ENCODE measurements around the gene TRAPPC2B.
A peak's percentile ranks its signal among the peaks of the same experiment; 100 is the strongest.

TRAPPC2B gene

DNA sequence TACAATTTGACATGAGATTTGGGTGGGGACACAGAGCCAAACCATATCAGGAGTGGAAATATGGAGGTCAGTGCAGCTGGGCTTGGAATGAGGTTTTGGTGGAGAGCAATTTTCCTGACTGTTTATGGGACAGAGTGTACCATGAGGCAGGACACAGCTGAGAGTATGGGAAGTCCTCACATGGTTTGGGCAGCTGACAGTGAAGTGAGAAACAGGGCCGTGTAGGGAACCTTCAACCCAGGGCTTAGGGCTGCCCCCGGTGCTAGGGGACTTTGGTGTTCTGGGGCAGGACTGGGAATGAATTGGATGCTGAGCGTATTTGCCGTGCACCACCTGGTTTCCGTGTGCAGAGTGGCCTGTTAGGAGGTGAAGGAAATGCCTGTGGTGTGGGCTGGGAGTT lies 32.4 kb downstream of the TRAPPC2B start:
- Mint-ChIP-seq H3K27ac (no peak overlapping the region), H3K4me1 (peaks cover 44% of the 10 kb centered on the region), H3K9me3 (peaks cover 43% of the 10 kb centered on the region), H3K4me3 (no peak overlapping the region), H3K36me3 (peaks cover 86% of the 10 kb centered on the region), H3K27me3 (no peaks in the 10 kb centered on the region)
- no peak for ATAC-seq

DNA sequence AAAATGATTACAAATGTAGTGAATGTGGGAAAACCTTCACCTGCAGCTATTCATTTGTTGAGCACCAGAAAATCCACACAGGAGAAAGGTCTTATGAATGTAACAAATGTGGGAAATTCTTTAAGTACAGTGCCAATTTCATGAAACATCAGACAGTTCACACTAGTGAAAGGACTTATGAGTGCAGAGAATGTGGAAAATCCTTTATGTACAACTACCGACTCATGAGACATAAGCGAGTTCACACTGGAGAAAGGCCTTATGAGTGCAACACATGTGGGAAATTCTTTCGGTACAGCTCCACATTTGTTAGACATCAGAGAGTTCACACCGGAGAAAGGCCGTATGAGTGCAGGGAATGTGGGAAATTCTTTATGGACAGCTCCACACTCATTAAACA lies 35.5 kb downstream of the TRAPPC2B start:
- H3K9me3 Mint-ChIP-seq = peaks cover 50% of the 10 kb centered on the region
- no peak overlapping the region for H3K4me3 Mint-ChIP-seq
- peaks cover 78% of the 10 kb centered on the region for H3K36me3 Mint-ChIP-seq
- H3K4me1 Mint-ChIP-seq = peaks cover 24% of the 10 kb centered on the region
- H3K27me3 Mint-ChIP-seq = no peaks in the 10 kb centered on the region
- H3K27ac Mint-ChIP-seq = no peak overlapping the region
- no peak for ATAC-seq

DNA sequence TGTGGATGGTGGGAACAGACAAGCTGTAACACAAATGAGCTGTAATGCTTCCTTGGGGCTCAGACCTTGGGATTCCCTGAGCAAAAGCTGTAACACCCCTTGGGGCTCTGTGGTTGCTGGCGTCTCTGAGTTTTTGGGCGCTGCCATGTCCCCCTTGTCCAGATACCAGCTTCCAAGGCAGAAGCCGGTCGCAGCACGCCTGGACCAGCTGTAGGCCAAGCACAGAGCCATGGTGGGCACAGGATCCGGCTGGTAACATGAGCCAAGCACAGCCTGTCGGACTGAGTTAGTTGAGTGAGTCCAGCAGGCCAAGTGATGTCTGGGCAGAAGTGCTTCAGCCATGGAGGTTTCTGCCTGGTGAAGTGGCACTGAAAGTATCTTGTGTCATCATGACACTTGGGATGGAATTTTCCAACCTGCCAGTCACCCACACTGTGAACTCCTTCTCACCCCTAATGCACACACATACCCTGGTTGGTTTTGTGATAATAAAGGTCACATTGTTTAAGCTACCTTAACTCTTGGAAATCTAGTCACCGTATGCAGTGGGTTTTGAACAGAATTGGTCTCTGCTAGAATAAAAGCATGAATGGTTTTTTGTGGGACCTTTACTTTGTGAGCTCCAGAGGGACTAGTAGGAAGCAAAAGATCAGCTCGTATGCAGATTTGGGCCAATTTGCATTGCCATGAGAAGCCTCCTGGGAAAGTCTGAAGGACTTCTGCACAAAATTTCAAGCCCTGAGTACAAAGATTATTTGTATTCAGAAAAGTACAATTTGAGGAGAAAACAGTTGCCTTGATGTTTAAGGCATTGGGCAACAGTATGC lies 40.6 kb downstream of the TRAPPC2B start:
- Mint-ChIP-seq H3K4me1 (peaks cover 9% of the 10 kb centered on the region), H3K9me3 (peaks cover 12% of the 10 kb centered on the region), H3K4me3 (no peak overlapping the region), H3K27me3 (no peaks in the 10 kb centered on the region), H3K27ac (no peak overlapping the region), H3K36me3 (peaks cover 27% of the 10 kb centered on the region)
- ATAC-seq = no peak

DNA sequence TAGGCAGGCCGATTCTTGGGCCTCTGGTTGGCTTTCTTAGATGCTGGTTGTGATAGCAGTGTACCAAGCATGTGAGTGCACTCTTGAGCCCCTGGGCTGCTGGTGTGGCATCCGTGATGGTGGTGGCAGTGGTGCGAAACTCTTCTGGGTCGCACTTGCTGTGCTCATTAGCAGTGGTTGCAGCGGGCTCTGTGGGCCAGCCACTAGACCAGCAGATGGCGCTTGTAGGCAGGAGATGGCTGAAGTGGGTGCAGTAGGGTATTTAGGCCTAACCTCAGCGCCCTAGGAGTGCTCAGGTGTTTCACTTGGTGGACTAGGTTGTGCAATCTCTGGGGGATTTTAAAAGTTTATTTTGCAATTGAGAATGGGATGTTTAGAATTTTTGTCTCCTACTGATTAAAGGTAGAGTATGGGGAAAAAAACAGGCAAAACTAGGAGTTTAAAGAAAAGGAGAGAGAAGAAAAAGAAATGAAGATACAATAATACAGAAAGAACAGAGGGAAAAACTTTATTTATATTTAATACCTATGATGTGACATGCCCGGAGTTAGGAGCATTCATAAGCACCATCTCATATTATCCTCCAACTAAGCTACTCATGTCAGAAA lies 43.3 kb downstream of the TRAPPC2B start:
- H3K27me3 Mint-ChIP-seq = no peaks in the 10 kb centered on the region
- H3K9me3 Mint-ChIP-seq = peaks cover 2% of the 10 kb centered on the region
- H3K4me3 Mint-ChIP-seq = no peak overlapping the region
- ATAC-seq = peak; percentile 74
- H3K27ac Mint-ChIP-seq = peak overlapping the region; percentile 4
- H3K4me1 Mint-ChIP-seq = peaks cover 21% of the 10 kb centered on the region
- H3K36me3 Mint-ChIP-seq = peaks cover 8% of the 10 kb centered on the region

DNA sequence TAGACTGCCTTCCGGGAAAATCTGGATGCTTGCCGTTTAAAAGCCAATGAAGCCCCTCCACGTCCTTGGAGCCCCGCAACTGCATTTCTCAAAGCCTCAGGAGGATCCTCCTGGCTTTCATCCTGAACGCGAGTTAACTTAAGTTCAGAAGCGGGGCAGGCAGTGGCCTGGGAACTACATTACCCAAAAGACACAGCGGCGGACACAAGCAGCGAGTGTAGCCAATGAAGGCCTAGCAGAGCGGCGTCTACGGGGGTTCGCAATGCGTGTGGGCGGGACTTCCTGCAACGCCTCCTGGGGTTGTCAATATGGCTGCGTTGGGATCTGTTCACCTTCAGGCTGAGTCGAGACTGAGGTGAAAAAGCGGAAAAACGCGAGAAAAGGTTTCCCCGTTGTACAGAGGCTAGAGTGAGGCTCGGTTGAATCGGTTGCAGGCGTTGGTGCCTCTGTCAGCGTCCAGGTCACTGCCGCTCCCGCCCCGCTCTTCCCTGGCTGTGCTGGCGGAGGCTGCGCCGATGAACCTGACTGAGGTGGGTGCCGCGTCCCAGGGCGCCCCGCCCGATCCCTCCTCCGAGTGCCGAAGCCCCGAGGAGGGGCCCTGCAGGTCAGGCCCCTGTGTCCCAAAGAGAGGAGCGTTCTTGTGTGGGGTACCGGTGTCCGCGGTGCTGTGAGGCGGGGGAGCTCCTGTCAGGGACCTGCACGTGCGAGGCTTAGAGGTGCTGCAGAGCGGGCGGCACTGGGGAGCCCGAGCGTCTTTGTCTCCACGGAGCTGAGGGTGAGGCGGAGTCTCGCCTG lies 47.7 kb downstream of the TRAPPC2B start, which contains the start of gene ZNF17:
TSS of gene ZNF17 (plus strand) at position 285 of the 795 bp plus-strand sequence. CDS start 2,455 bp downstream, outside the sequence.
- Mint-ChIP-seq H3K27ac (peak within 1 kb of the TSS; percentile 84), H3K4me3 (peak within 1 kb of the TSS; percentile 88), H3K36me3 (peaks cover 23% of the 10 kb centered on the region), H3K4me1 (peaks cover 42% of the 10 kb centered on the region), H3K9me3 (peaks cover 8% of the 10 kb centered on the region), H3K27me3 (no peaks in the 10 kb centered on the region)
- ATAC-seq = peak; percentile 100
